A204.1 (cell line): Measurements from ENCODE around the gene CD34.

Experiments
- FAIRE-seq: peaks from 2 replicates; lab custom pipeline; 2012; peaks lifted over from hg19 to GRCh38; lab: Jason Lieb, UNC

CD34 gene

DNA sequence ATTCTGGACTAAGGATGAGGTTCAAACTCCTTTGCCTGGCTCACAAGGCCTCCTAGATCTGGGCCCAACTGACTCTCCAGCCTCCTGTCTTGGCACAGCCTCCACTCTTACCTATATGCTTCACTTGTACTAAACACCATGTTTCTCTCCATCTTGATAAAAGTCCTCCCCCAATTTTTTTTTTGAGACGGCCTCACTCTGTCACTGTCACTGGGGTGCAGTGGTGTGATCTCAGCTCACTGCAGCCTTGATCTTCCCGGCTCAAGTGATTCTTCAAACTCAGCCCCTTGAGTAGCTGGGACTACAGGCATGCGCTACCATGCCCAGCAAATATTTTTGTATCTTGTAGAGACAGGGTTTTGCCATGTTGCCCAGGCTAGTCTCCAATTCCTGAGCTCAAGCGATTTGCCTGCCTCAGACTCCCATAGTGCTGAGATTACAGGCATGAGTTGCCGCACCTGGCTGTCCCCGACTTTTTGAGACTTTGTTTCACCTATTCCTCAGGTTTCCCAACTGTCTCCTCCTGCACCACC lies 39.7 kb downstream of the CD34 start:
- no peak for FAIRE-seq

DNA sequence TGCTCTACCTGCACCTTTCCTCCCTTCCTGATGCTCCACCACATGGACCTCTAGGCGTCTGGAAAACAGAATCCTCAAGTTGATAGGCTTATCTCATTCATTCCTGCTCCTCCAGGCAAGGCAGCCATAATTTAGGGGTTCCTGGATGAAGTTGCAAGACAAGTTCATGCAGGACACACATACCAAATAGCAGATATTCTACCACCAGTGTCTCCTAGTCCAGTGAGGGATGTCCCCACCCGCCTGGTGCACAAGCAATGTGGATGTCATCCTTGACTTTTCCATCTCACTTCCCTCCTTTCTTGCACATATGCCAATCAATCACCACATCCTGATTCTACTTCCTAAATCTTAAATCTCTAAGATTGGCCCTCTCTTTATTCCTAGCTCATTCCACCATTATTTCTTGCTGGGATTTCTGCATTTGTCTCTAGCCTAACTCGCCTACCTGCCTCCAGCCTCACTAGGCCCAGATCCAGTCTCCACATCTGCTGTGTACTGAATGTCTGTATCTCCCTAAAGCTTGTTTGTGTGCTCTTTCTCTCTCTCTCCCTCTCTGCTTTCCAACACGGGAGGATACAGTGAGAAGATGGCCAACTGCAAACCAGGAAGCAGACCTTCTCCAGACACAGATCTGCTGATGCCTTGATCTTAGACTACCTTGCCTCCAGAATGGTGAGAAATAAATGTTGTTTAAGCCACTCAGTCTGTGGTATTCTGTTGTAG lies 40.5 kb downstream of the CD34 start:
- no peak for FAIRE-seq

DNA sequence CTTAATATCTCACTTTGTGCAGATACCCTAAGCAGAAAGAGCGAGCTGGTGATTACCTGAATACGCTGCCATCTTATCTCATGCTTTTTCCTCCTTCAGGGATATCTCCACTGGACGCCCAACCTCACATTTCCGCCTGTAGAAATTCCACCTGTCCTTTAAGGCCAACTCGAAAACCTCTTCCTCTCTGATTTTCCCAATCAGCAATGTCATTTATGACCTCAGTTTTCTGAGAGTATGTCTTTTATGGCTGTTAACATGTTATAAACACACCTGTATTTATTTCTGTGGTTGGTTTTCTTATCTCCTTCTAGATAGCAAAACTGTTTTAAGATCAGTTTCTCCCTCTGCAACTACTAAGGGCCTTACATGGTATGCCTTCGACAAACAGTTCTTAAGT lies 41.1 kb downstream of the CD34 start:
- no peak for FAIRE-seq

DNA sequence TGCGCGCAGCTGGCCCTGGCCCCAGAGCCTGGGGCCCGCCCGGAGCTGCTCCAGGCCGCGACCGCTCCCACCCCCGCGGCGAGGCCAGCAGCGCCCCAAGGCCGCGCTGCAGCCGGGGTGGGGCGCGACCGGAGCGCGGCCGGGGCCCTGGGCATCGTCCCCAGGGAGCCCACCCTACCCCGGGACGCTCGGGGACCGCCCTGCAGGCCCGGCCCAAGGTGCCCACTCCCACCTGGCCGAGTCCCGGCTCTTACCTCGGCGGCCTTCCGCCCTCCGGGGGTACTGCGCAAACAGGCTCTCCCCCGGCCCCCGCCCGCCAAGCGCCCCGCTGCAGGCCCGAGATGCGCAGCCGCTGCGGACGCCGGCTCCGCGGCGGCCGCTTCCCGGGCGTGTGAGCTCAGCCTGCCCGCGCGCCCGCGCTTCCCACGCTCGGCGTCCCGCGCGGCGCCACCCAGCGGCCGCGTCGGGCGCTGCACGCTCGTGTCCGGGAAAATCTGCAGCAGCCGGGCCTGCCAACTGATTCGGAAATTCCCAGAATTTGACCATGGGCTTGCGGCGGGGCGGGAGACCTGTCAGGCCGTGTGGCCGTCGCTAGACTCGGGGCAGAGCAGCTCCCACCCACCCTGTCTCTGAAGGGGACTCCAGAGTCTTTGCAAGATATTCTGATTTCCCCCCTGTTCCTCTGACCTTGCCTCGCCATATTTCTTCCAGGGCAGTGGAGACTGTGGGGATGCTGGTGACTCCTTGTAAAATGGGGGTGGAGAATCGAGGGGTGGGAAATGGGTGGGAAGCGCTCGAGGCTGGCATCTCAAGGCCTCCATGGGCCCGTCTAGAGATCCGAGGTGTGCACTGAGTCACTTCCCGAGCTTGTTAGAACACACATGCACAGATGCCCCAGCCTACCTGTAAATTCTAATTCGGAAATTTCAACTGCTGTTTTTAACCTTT lies 41.9 kb downstream of the CD34 start:
- FAIRE-seq, result no peak

DNA sequence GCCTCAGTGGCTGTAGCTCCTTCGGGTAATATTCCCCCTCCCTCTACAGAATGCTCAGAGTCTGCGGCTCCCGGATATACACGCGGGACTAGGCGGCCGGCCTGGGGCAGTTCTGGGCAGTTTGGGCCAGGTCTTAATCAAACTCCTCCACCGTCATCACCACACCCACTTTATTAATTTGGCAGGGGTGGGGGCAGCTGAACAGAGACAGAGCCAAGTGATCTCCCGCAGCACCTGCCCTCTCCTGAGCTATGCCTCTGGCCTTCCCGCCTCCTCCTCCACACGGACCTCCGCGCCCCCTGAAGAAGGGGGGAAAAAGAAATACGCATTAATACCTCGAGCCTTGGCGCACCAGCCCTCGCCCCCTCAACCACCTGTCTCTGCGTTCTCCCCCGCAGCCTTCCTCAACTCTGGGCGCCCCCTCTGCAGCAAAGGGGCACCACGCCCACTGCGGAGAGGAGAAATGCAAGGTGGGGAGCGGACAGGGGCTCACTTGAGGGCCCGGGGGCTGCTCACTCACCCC lies 42.6 kb downstream of the CD34 start:
- no peak for FAIRE-seq

DNA sequence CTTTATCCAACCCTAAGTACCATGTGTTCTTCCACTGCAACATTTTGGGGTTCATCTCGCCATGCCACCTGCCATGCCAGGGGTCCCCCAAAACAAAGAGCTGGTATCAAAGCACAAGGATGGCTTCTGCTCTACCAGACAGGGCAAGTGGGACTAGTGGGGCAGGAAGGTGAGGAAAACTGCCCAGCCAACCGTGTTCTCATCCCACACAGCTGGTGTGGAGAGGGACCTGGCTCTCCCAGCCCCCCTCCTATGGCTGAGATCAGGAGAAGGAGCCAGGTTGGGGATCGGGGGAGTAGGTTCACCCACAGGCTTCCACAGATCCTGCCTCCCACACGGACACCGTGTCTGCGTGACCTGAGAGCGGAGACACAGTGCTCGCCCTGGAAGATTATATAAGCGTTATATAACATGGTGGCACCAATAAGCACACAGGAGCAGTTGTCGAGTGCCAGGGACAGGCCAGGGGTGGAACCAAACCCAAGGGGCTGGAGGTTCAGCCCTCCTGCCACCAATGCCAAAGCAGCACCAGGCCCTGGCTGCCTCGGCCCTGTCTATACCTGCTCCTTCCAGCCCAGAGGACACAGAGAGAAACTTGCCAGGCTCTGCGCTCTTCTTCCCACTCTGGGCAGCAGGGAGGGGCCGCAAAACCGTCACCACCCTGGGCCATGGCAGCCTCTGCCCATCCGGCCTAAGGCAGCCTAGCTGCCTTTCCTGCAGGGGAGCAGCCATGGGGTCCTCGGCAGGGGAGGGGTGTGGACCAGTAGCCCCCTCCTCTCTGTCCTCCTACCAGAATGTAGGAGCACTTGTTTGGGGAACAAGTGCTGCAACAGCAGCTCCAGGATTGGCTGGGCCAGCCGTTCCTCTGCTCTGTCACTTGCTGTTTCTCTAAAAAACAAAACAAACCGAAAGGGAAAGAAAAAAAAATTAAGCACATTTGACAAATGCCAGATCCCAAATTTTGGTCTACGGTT lies 43.5 kb downstream of the CD34 start:
- FAIRE-seq, result no peak

DNA sequence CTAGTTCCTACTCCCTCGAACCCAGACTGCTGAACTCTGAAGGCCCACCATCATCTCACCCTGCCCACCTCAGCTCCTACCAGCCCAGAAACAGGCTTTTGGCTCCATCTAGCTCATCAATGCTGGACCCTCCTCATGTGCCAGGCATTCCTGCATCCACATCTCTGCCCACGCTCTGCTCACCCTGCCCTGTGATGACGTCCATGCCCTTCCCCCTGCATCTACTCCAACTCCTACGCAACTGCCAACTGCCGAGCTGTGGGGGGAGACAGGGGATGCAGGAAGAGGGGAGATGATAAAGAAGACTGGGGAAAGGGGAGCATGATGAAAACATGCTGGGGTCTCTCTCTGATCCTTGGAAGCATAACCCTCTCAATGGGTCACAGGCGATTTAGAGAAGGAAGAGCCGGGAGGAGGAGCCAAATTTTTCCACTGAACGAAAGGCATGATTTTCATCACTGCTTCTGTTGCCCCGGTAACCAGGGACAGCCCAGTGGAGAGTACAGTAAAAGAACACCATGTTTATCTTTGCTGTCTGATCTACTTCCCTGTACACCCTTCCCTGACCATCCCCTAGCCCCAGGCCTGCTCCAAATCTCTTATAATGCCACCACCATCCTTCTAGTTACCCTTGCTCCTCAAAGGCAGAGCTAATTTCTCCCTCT lies 44.3 kb downstream of the CD34 start:
- no peak for FAIRE-seq

DNA sequence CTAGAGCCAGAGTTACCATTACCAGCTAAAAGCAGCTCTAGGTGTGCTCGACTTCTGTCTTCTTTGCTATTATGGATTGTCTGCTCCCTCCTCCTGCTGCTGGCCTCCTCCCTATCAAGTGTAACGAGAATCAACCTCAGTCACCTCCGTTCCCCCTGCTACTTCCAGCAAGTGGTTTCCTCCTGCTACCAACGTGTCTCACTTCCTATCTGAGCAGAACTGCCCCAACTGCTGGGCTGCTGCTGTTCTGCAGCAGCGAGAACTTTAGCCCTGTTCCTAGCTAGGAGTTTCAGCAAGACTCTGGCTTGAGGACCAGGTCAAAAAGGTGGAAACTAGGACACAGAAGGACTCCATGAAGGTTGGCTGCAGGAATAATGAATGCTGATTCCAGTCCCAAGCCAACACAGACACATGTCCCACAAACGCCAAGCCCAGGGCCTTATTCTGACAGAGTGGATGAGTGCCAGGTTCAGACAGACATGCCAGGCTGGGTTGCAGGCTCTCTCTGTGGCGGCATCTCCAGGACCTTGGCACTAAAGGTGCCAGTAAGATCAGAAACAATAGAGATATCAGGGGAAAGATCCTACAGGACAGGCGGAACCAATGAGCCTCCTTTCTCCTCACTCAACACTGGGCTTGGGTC lies 46.9 kb downstream of the CD34 start:
- FAIRE-seq, result no peak

DNA sequence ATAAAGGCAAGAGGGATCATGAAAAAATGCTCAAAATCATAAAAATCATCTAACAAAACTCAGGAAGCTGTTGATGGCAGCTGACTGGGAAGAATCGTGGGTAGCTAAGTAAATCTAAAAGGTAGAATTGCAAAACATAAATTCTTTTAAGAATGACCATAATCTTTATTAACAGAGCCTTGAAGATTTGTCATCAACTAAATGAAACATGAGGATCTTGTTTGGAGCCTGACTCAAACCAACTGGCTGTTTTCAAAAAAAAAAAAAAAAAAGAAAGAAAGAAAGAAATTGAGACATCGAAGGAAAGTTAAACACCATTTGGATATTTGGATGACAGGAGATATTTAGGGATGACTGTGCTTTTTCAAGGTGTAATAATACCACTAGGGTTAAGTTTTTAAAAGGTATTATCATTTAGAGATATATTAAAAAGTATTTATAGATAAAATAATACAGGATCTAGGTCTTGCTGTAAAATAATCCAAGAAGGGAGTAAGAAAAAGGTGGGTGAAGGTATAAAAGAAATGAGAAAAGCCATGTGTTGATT lies 48.6 kb downstream of the CD34 start:
- FAIRE-seq, result no peak

DNA sequence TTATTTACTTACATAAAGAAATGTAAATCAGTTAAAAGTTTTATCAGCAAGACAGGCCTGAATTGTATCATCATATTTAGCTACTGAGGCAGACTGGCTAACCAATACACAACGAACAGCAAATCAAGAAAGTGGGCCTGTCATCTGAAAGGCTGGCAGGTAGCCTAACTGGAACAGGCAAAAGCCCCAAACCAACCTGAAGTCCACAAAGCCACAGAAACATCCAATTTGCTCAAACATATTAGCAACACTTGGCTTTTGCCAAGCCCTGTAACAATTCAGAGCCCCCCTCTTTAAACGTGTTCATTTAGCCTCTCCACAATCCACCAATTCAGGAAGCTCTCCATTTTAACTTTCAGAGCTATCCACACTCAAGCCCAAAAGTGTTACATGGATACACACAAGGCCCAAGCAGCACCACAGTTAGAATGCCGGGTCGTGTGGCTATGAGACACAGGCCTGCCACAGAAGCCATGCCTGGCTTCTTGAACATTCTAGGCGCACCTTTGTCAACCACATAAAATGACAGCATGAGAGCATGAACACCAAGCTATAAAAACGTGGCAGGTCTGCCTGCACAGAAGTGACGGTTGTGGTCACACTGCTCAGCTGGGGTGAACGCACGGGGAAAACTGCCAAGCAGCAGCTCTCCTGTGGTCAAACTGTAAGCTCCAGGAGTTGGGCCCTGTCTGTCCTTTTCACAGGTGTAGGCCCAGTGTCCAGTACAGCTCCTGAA lies 49.3 kb downstream of the CD34 start:
- no peak for FAIRE-seq

DNA sequence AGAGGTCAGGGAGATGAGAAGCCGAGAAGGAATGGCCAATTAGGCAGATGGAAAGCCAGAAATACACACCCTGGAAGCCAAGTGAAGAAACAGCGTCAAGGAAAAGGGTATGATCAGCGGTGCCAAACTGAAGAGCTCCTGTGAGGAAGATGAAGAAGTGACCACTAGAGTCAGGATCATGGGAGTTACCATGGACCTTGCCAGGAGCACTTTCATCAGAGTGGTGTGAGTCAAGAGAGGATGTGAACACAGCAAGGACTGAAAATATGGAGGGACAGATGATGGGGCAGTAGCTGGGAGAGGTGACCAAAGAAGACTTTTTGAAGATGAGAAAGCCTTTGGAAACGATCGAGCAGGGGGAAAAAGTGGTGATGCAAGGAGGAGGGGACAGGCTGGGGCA lies 50.4 kb downstream of the CD34 start:
- no peak for FAIRE-seq

DNA sequence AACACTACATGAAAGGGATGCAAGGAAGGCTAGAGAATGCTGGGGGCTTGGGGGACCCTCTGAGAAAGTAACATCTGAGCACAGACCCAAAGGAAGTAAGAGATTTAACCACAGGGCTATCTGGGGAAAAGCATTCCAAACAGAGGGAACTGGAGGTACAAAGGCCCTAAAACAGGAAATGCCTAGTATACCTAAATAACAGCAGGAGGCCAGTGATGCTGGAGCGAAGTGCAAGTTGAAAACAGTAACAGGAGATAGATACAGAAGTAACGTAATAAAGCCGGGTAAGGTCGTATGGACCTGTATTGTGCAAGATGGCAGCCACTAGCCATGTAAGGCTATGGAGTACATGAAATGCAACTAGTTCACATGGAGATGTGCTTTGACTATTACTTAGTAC lies 52.1 kb downstream of the CD34 start:
- FAIRE-seq, result no peak

DNA sequence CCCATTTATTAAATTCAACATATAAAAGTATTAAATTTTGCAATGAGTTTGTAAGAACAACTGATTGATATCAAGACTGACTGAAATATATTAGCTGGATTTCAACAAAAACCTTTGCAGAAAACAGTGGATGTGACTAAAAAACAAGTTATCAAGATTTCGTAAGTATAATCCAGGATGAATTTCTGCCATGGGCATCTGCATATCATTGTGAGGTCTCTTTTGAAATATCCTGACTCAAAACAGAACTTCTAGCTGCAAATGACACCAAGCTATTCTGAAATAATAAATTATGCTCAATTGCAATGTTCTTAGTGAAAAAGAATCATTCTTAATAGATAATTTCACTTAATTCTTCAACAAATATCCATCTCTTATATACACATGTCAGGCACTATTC lies 52.6 kb downstream of the CD34 start:
- FAIRE-seq, result no peak

DNA sequence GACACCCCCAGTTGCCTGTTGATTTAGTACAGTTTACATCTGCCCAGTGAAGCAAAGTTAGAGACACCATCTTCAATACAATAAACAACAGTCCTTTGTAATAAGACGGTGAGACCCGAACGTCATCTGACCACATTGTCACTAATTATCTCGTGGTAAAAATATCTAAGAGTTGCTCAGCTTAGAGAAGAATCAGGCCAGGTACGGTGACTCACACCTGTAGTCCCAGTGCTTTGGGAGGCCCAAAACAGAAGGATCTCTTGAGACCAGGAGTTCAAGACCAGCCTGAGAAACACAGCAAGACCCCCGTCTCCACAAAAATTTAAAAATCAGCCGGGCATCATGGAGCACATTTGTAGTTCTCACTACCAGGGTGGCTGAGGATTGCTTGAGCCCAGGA lies 53.5 kb downstream of the CD34 start:
- no peak for FAIRE-seq

DNA sequence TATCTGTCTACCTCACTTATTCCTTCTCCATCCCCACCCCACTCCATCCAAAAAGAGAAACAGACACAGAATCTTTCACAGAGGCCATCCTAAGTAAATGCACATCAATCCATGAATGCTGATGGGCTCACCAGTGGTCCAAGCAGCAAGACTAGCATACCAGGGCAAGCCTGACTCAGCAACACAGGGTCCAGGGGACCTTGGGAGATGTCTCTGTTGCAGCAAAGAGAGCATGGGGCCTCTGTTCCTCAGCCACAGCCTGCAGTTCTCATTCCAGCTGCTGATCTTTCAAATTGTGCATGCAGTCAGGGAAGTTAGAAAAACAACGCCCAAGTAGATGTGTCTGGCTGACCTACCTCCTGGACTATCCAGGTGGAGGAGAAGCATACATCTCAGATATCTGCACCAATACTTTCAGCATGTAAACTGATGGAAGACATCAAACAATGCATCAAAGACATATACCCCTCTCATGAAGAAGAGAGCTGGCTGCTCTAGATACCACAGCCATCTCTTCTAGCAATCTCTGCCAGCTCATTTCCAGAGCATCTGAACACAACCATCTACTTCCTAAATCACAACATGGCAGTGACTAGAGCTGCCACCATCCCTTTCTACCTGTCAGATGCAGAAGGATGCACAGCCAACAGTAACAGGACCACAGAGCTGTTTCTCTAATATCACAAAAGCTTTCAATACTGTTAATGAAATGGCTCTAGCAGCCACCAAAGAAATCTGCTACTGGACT lies 54.5 kb downstream of the CD34 start:
- FAIRE-seq, result no peak

DNA sequence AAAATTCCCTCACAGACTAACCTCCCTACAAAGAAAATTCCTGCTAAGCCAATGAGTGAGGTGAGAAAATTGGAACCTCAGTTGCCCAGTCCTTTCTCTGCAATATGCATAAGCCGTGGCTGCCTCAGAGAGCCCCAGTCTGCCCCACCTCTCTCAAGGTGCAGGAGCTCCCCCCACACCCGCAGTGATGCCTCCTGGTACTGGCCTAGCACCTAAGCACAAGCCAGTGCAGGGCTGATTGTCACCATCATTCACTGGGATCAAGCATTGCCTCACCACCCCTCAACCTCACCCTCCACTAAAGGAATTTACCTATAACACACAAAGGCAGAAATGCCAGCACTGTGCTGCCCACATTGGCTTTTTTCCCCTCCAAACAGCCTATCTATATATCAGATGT lies 56.9 kb downstream of the CD34 start:
- no peak for FAIRE-seq

DNA sequence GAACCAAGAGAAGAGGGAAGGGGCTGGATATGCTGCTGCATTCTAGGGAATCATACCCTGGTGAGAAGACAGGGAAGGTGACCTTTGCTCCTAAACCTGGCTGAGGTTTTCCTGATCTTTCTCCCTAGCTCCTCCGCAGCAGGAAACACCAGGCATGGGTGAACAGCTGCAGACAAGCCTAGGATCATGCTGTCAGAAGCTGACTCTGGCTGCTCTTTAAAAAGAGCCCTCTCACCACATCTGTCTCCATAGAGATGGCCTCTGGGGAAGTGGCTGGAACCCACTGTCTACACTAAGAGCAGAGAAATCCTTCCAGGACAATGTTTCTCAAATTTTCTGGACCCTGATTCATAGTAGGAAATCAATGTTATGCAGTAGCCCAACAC lies 57.6 kb downstream of the CD34 start:
- FAIRE-seq, result no peak

DNA sequence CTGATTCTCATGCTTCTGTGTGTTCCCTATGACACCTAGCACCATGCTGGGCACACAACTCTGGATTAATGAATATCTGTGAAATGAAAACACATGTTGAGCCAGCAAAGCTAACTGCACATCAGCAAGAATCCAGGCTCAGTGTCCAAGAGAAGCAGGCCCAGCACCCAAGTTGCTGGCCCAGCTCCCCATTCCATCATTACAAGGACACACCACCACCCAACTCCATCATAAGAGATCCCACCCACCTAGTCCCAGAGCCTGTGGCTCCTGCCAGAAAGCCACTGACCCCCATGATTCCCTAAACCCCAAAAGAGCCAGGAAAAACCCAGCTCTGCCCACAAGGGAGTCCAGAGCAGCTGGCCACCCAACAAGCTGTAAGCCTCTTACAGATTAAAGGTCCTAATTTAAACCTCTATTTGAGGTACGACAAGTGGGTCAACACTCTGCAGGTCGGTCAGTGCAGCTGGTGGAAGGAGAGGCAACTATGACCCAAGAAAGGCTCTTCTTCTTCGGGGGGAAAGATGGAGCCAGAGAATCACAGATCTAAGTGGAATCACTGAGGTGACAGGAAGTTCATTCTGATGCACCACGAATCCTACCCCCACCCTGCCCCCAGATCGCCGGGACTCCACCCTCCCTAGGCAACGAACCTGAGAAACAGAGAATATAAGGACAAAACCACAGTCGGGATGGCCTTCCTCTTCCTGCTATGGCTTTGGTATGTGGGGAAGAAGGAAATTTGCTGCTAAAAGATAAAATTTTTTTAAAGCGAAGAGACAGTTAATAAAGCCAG lies 58.2 kb downstream of the CD34 start:
- FAIRE-seq, result no peak
